SK-N-SH (cell line): ENCODE measurements around the gene KCNH8.

ENCODE experiments used
- CTCF ChIP-seq: fragments of 200-600 bp; sonication (generic); IDR thresholded peaks from 2 replicates; pipeline ENCODE4 v1.6.1; 2017; ENCODE audit warnings: antibody characterized with exemption, mild to moderate bottlenecking, moderate library complexity
- EZH2phosphoT487 ChIP-seq: fragments of 200-600 bp; sonication (generic); IDR thresholded peaks from 2 replicates; pipeline ENCODE4 v1.6.1; 2017; ENCODE audit warnings: low read depth, mixed run types, mild to moderate bottlenecking, antibody characterized with exemption, moderate library complexity, borderline replicate concordance
- FOXM1 ChIP-seq: IDR thresholded peaks from 2 replicates; pipeline ENCODE4 v1.4.0; 2012; ENCODE audit warnings: low read depth, mild to moderate bottlenecking
- JUND ChIP-seq: IDR thresholded peaks from 2 replicates; pipeline ENCODE4 v1.4.0; 2012
- REST ChIP-seq: IDR thresholded peaks from 2 replicates; pipeline ENCODE4 v1.6.1; 2012; ENCODE audit warnings: mild to moderate bottlenecking, low read depth, low read length, moderate library complexity
- SIN3A ChIP-seq: IDR thresholded peaks from 2 replicates; pipeline ENCODE4 v1.6.1; 2012; ENCODE audit warnings: low read depth, mild to moderate bottlenecking, low read length, moderate library complexity, borderline replicate concordance
- TAF1 ChIP-seq: IDR thresholded peaks from 2 replicates; pipeline ENCODE4 v1.6.1; 2012; ENCODE audit warnings: low read depth, mild to moderate bottlenecking, low read length, moderate library complexity, borderline replicate concordance
- TCF12 ChIP-seq: IDR thresholded peaks from 2 replicates; pipeline ENCODE4 v1.4.0; 2012
- TEAD4 ChIP-seq: IDR thresholded peaks from 2 replicates; pipeline ENCODE4 v1.4.0; 2012; ENCODE audit warnings: mild to moderate bottlenecking, borderline replicate concordance; ENCODE audit not compliant: insufficient read depth

- TF ChIP-seq TEAD4 (no peak), TAF1 (no peak), REST (no peak), TCF12 (no peak), CTCF (no peak), SIN3A (no peak), JUND (no peak), FOXM1 (no peak), EZH2phosphoT487 (no peak)
These were observed 126.3 kb downstream of the KCNH8 start for GRCh38 chr3:19274576-19274975.
